ENCODE measurements around the gene OTUD5. TPM values are rescaled to one million over a fixed set of nuclear protein-coding genes. Genes with fewer than 3 reads are reported as not detected.
"Not testable (repeated sequence)": the region's sequence is repeated elsewhere in the genome, so short reads cannot be mapped to it uniquely, and the experiment has no call there.

The OTUD5 gene
- total RNA-seq, 1 experiment from 2014 or later = 41.4 TPM

DNA sequence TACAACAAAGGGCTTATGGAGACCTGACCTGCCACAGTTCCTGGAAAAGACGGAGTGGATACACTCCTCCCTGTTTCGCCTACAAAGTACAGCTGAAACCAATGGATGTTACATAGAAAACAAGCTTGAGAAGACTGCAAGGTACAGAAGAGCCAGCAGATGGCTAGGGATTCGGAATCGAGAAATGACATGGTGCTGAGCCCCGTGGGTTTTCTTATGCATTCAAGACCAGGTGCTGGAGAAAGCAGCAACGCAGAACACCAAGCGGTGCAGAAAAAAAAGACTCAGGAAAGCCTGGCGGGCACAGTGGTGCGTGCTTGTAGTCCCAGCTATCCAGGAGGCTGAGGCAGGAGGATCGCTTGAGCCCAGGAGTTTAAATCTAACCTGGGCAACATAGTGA, 73.7 kb downstream of the OTUD5 start:
- peak; percentile 55 for ATAC-seq
- CTCF ChIA-PET = no interaction called here

DNA sequence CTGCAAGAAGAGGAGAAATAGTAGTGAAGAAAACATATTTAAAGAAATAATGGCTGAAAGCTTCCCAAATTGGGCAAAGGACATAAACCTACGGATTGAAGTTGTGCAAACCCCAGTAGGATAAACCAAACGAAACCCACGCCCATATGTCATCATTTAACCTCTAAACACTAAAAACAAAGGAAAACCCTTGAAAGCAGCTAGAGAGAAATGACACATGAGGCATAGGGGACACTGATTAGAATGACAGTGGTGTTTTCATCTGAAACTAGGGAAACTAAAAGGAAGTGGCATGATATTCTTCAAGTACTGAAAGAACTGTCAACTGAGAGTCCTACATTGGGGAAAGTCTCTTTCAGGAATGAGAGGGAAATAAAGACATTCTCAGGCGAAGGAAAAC, 80.5 kb downstream of the OTUD5 start:
- H3K27ac ChIP-seq (ENCODE audit: low read length); H3K4me1 ChIP-seq (ENCODE audit: insufficient read depth, low read length); H2AFZ ChIP-seq (ENCODE audit: low read length); DNase-seq; intact Hi-C loops (cut with micrococcal nuclease); ATAC-seq; BruUV-seq (replicated peaks); POLR2A ChIA-PET (ENCODE audit: unreplicated experiment); H3K36me3 ChIP-seq (ENCODE audit: low read depth, low read length); H3K27me3 ChIP-seq (ENCODE audit: low read length); H3K9me3 ChIP-seq (ENCODE audit: low read length); H3K4me2 ChIP-seq (ENCODE audit: low read length); H4K20me1 ChIP-seq (ENCODE audit: low read length); H3F3A ChIP-seq (ENCODE audit: low read length, unreplicated experiment); H3K4me3 ChIP-seq (ENCODE audit: low read length); H3K9me2 ChIP-seq (replicated peaks; ENCODE audit: low read length); CTCF ChIA-PET; H3K79me2 ChIP-seq (ENCODE audit: low read length); H3K9ac ChIP-seq (ENCODE audit: low read length): not testable (repeated sequence)

More for the DNA sequence above, 73.7 kb downstream of the OTUD5 start:
- Histone ChIP-seq H3K36me3 (ENCODE audit: low read depth, low read length) (no peaks in the 10 kb centered on the region), H4K20me1 (ENCODE audit: low read length) (no peaks in the 10 kb centered on the region), H3K4me3 (ENCODE audit: low read length) (no peak overlapping the region), H3K9ac (ENCODE audit: low read length) (no peak overlapping the region), H2AFZ (ENCODE audit: low read length) (no peak overlapping the region), H3K79me2 (ENCODE audit: low read length) (no peaks in the 10 kb centered on the region), H3K9me2 (replicated peaks; ENCODE audit: low read length) (no peaks in the 10 kb centered on the region), H3K4me1 (ENCODE audit: insufficient read depth, low read length) (no peaks in the 10 kb centered on the region), H3K4me2 (ENCODE audit: low read length) (no peak overlapping the region), H3K27ac (ENCODE audit: low read length) (no peak overlapping the region), H3K27me3 (ENCODE audit: low read length) (no peaks in the 10 kb centered on the region), H3F3A (ENCODE audit: low read length, unreplicated experiment) (no peaks in the 10 kb centered on the region), H3K9me3 (ENCODE audit: low read length) (no peaks in the 10 kb centered on the region)
- no TSS peak for BruUV-seq (replicated peaks)
- TF ChIP-seq, protein P1, sequence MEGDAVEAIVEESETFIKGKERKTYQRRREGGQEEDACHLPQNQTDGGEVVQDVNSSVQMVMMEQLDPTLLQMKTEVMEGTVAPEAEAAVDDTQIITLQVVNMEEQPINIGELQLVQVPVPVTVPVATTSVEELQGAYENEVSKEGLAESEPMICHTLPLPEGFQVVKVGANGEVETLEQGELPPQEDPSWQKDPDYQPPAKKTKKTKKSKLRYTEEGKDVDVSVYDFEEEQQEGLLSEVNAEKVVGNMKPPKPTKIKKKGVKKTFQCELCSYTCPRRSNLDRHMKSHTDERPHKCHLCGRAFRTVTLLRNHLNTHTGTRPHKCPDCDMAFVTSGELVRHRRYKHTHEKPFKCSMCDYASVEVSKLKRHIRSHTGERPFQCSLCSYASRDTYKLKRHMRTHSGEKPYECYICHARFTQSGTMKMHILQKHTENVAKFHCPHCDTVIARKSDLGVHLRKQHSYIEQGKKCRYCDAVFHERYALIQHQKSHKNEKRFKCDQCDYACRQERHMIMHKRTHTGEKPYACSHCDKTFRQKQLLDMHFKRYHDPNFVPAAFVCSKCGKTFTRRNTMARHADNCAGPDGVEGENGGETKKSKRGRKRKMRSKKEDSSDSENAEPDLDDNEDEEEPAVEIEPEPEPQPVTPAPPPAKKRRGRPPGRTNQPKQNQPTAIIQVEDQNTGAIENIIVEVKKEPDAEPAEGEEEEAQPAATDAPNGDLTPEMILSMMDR (conservative IDR thresholded peaks at IDR 0.05; ENCODE audit: low read depth, low read length) = no peak
- TF ChIP-seq EZH2 (IDR thresholded peaks at IDR 0.05; ENCODE audit: low read length, unreplicated experiment) (no peak), EZH2phosphoT487 (IDR thresholded peaks at IDR 0.05; ENCODE audit: borderline replicate concordance, low read length) (no peak)
- POLR2A ChIA-PET (ENCODE audit: unreplicated experiment) = no interaction called here
- intact Hi-C loops (cut with micrococcal nuclease) = no loop called here
- DNase-seq = peak; percentile 14

Other genes starting within 250 kb of the OTUD5 start
- gene GLOD5, start 195.9 kb downstream of the OTUD5 start, total RNA-seq (2014; rRNA removed) = not detected in 2 replicates
- not detected in 2 replicates for gene GATA1, start 171.0 kb downstream of the OTUD5 start, total RNA-seq (2014; rRNA removed)
- gene HDAC6, start 155.5 kb downstream of the OTUD5 start, total RNA-seq (2014; rRNA removed) = 58.0 and 61.7 TPM in 2 replicates
- gene ERAS, start 131.1 kb downstream of the OTUD5 start, total RNA-seq (2014; rRNA removed) = not detected in 2 replicates
- 135 and 177 TPM in 2 replicates for gene PCSK1N, start 122.0 kb downstream of the OTUD5 start, total RNA-seq (2014; rRNA removed)
- 101 and 119 TPM in 2 replicates for gene TIMM17B, start 59.8 kb downstream of the OTUD5 start, total RNA-seq (2014; rRNA removed)
- 189 and 241 TPM in 2 replicates for gene PQBP1, start 59.7 kb downstream of the OTUD5 start, total RNA-seq (2014; rRNA removed)
- 46.6 and 46.8 TPM in 2 replicates for gene SLC35A2, start 46.0 kb downstream of the OTUD5 start, total RNA-seq (2014; rRNA removed)
- 24.1 and 25.6 TPM in 2 replicates for gene PIM2, start 38.6 kb downstream of the OTUD5 start, total RNA-seq (2014; rRNA removed)
- 0.51 and 0.86 TPM in 2 replicates for gene KCND1, start 14.2 kb upstream of the OTUD5 start, total RNA-seq (2014; rRNA removed)
- gene GRIPAP1, start 44.7 kb upstream of the OTUD5 start, total RNA-seq (2014; rRNA removed) = 31.1 and 44.3 TPM in 2 replicates
- 46.9 and 56.9 TPM in 2 replicates for gene TFE3, start 85.8 kb upstream of the OTUD5 start, total RNA-seq (2014; rRNA removed)
- gene CCDC120, start 101.4 kb upstream of the OTUD5 start, total RNA-seq (2014; rRNA removed) = 5.3 and 7.1 TPM in 2 replicates
- 0.07 and 0.69 TPM in 2 replicates for gene PRAF2, start 116.4 kb upstream of the OTUD5 start, total RNA-seq (2014; rRNA removed)
- 27.2 and 34.8 TPM in 2 replicates for gene WDR45, start 122.3 kb upstream of the OTUD5 start, total RNA-seq (2014; rRNA removed)
- 54.2 TPM in 2 replicates for gene GPKOW, start 166.1 kb upstream of the OTUD5 start, total RNA-seq (2014; rRNA removed)
- 9.3 and 12.5 TPM in 2 replicates for gene MAGIX, start 205.2 kb upstream of the OTUD5 start, total RNA-seq (2014; rRNA removed)
- 165 and 171 TPM in 2 replicates for gene PLP2, start 214.3 kb upstream of the OTUD5 start, total RNA-seq (2014; rRNA removed)
- 16.5 and 29.1 TPM in 2 replicates for gene PRICKLE3, start 228.8 kb upstream of the OTUD5 start, total RNA-seq (2014; rRNA removed)
- gene SYP, start 242.6 kb upstream of the OTUD5 start, total RNA-seq (2014; rRNA removed) = 0.29 and 0.47 TPM in 2 replicates

Measured in PC-3 (cell line).